GM21528 (cell line): Measurements from ENCODE around the gene HAPLN3.

ENCODE experiments used
- ATAC-seq: cut with Tn5 transposase; IDR thresholded peaks from one replicate; pipeline ENCODE4 v1.9.1; 2021; ENCODE audit warnings: mild to moderate bottlenecking, moderate library complexity; ENCODE audit not compliant: unreplicated experiment, low FRiP score

Gene HAPLN3

GRCh38 chr15:88897142-88897455 is 1.8 kb upstream of the HAPLN3 start:
- no peak for ATAC-seq

DNA sequence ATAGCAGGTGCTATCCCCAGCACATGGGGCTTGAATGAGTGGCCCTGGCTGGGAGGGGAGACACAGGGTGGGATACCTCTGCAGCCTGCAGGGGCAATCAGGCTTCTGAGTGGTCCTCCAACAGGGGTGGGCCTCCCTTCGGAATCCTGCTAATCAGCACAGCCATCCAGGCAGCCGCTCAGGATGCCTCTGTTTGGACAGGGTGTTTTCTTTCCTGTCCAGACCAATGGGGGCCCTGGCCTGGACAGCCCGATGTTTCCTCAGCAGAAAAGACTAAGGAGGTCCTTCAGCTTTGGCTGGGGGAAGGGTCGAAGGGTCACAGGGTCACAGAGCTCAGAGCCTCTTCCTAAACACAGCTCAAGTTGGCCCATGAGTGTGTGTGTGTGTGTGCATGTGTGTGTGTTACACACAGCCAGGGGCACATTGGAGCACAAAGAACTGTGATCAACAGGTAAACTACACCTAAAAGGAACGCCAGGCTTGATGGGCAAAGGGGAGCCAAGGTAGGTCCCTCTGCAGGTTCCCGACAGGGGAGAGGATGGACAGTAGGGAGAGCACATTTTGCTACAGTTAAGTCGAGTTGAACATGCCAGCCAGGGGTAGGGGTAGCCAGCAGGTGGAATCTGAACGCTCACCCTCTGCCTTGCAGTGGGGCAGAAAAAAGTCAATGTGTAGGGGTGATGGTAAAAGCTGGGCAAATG is 1.1 kb upstream of the HAPLN3 start:
- no peak for ATAC-seq

DNA sequence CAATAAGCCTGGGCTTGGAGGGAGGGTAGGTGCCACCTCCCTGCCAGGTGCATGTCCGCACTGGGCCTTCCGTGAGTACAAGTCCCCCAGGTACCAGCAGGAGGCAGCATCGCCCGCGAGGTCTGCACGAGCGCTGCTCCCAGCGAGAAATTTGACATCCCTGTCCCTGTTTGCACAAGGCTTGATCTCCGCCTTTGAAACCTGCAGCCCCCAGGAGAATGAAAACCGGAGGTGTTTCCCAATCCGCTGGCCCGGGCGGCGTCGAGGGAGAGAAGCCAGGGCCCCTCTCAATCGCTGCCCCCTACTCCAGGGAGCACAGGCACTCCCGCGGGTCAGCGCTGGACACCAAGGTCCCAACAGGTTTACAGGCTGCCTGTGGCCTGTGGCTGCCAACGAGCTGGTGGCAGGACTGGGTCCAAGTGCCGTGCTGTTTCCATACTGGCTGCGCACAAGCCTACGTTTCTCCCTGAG is 961 bp downstream of the HAPLN3 start:
- peak; percentile 50 for ATAC-seq

DNA sequence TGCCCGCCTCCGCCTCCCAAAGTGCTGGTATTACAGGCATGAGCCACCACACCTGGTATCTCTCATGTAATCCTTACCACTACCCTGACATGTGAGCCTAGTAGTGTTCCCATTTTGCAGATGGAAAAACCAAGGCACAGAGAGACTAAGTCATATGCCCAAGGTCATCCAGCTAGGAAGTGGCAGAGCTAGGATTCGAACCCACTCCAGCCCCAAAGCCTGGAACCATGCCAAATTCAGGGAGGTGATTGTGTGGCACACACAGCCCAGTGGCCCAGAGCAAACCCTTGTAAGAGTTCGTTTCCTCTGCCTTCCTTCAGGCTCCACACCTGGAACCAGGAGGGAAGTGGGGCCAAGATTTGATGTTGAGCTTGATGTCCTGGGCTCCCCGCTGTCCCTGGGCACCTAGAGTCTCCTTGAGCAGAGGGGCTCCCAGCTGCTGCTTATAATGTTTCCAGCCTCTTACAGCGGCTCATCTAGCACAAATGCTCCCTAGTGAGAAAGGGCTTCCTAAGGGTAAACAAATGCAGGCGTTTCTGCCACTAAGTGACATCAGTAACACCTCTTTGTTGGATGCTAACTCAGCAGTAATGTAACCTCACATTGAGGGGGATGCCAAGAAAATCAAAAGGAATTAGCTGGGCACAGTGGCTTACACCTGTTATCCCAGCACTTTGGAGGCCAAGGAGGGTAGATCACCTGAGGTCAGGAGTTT is 3.6 kb downstream of the HAPLN3 start:
- ATAC-seq = no peak

DNA sequence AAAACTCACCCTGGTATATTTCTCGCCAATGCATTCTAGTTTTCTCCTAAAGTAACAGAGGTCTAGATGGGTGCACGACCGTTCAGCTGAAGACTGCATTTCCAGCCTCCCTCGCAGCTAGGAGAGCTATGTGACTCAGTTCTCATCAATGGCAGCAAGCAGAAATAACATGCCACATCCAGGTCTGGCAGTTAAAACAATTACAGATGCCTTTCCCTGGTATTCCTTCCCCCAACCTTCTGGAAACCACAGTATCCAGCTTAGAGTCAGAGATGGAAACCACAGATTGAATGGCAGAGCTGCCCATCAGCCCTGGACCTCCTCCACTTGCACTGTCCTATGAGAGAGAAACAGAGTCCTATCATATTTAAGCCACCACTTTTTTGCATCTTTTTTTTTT is 4.8 kb downstream of the HAPLN3 start:
- ATAC-seq = no peak

- ATAC-seq = no peak
These were observed 6.6 kb downstream of the HAPLN3 start for GRCh38 chr15:88888719-88889118.

- no peak for ATAC-seq
These were observed 8.2 kb downstream of the HAPLN3 start for GRCh38 chr15:88887068-88887580.

- no peak for ATAC-seq
These were observed 12.6 kb downstream of the HAPLN3 start for GRCh38 chr15:88882785-88883184.

- no peak for ATAC-seq
These were observed 13.6 kb downstream of the HAPLN3 start for GRCh38 chr15:88881775-88882174.

- ATAC-seq = no peak
These were observed 14.2 kb downstream of the HAPLN3 start for GRCh38 chr15:88880944-88881740.

- ATAC-seq = no peak
These were observed 16.6 kb downstream of the HAPLN3 start for GRCh38 chr15:88878720-88879184.

DNA sequence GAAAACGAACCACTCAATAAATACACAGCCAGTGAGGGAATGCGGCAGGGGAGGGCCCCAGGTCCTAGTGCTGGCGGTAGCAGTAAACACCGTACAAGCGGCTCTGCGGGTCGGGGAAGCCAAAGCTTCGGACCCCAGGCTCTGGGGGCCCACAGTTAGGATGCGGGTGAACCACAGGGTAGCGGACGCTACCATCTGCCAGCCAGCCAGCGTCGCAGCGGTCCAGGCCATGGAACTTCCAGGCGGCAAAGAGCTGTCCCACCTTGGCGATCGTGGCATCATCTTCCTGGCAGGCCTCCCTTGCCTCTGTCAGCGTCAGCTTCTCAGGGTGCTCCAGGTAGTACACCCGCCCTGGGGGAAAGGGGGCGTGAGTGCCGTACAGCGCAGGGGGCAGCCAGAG is 17.4 kb downstream of the HAPLN3 start:
- ATAC-seq = no peak

- no peak for ATAC-seq
These were observed 17.9 kb downstream of the HAPLN3 start for GRCh38 chr15:88877415-88877814.

DNA sequence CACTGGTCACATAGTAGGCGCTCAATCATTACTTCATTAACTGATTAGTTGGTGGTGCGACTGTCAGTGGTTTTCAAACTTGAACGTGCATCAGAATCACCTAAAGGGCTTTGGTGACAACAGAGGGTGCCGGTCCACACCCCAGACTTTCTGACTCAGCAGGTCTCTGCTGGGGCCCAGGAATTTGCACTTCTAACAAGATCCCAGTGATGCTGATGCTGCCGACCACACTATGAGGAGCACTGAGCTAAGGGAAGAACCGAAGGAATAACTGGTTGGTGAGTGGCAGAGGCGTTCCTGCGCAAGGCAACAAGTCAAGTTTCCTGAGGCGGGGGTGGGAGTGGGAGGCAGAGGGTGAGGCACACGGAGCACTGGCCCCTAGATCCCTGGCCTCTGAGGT is 18.8 kb downstream of the HAPLN3 start:
- ATAC-seq = no peak

- no peak for ATAC-seq
These were observed 20.7 kb downstream of the HAPLN3 start for GRCh38 chr15:88874684-88875083.

DNA sequence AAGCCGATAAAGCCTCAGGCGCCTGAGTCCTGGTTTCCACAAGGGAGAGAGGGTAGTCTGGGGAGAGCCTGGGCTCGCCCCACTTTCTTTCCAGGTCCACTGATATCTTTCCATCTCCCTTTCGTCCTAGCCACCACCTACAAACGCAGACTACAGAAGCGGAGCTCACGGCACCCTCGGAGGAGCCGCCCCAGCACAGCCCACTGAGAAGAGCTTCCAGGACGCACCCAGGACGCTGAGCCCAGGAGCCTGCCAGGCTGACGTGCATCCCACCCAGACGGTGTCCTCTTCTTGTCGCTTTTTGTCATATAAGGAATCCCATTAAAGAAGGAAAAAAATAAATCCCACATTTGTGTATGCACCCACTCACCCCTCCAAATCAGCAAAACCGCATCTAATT is 21.1 kb downstream of the HAPLN3 start:
- ATAC-seq = no peak

- no peak for ATAC-seq
These were observed 21.6 kb downstream of the HAPLN3 start for GRCh38 chr15:88873786-88874185.

- no peak for ATAC-seq
These were observed 22.6 kb downstream of the HAPLN3 start for GRCh38 chr15:88872706-88873105.

DNA sequence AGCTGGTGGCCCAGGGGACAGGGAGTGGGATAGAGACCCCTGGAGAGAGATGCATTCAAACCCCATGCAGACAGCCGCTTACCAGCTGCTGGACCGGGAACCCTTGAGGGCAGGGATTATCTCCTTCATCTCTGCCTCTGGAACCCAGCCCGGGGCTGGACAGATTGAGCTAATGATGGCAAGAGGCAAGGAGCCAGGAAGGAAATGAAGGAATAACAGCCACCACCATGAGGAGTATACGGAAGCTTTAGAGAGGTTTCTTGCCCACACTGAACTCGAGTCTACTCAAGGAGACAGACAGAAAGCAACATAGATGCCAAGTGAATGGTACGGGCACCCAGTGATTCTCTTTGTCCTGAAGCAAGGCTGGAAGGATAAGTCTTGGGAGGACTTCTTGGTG is 23.2 kb downstream of the HAPLN3 start:
- ATAC-seq = no peak

DNA sequence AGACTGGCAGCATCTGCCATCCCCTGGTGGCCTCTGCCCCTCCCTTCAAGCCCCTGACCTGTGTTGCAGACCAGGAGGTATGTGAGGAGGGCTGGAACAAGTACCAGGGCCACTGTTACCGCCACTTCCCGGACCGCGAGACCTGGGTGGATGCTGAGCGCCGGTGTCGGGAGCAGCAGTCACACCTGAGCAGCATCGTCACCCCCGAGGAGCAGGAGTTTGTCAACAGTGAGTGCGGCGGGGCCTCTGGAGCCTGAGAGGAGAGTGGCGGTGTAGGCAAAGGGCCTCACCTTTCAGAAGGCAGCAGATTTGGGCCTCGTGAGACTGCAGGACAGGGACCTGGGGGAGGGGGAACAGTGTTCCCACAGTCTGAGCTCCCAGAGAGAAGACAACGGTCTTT is 24.0 kb downstream of the HAPLN3 start:
- no peak for ATAC-seq

GRCh38 chr15:88866295-88866881 is 29.0 kb downstream of the HAPLN3 start:
- no peak for ATAC-seq
